Measurements from ENCODE around the gene FPR2. TPM values are rescaled to one million over a fixed set of nuclear protein-coding genes. Genes with fewer than 3 reads are reported as not detected.

FPR2 gene
- total and polyA plus RNA-seq, 4 donors: 0.79 to 234 (median 28.8) TPM

DNA sequence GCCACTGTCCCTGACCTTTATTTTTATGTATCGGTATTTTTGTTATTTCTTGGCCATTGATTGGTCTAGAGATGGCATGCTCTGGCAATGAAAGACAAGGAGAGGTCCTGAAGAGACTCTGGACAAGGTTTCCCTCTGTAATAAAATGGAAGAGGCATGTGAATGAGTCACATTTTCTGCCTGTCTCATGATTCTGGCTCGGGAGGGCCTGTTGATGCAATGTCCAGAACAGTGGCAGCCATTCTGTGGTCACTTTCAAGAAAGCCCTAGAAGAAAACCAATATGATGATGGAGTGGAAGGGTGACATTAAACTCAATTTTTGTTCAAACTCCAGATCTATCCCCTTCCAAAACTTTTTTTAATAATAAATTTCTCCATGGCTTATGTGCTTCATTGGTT, 32.0 kb downstream of the FPR2 start:
- 63 to 89% methylated on average over 2 of the region's 2 CpGs for WGBS, 2 donors

DNA sequence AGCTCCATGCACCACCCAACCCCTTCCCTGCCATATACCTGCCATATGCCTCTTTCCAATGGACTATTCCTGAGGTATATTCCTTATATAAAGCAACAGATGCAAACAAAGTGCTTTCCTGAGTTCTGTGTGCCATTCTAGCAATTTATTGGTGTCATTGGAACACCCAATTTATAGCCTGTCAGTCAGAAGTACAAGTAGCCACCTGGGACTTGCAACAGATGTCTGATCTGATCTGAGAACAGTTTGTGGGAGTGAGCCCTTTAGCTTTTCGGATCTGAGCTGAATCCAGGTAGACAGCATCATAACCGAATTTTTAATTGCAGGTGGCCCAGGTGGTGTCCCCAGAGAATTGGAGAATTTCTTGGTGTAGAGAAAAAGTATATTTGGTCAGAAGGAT, 33.0 kb downstream of the FPR2 start:
- TF ChIP-seq, protein P1, sequence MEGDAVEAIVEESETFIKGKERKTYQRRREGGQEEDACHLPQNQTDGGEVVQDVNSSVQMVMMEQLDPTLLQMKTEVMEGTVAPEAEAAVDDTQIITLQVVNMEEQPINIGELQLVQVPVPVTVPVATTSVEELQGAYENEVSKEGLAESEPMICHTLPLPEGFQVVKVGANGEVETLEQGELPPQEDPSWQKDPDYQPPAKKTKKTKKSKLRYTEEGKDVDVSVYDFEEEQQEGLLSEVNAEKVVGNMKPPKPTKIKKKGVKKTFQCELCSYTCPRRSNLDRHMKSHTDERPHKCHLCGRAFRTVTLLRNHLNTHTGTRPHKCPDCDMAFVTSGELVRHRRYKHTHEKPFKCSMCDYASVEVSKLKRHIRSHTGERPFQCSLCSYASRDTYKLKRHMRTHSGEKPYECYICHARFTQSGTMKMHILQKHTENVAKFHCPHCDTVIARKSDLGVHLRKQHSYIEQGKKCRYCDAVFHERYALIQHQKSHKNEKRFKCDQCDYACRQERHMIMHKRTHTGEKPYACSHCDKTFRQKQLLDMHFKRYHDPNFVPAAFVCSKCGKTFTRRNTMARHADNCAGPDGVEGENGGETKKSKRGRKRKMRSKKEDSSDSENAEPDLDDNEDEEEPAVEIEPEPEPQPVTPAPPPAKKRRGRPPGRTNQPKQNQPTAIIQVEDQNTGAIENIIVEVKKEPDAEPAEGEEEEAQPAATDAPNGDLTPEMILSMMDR (IDR thresholded peaks at IDR 0.05; ENCODE audit: control extremely low read depth, extremely low read depth): no peak

More for the DNA sequence above, 32.0 kb downstream of the FPR2 start:
- Histone ChIP-seq H3K36me3 (ENCODE audit: control insufficient read depth in 4 of 4, insufficient read depth in 4 of 4, low read length in 4 of 4) (no peaks in the 10 kb centered on the region), H3K27me3 (ENCODE audit: control insufficient read depth in 3 of 3, insufficient read depth in 3 of 3, low read length in 2 of 3) (peaks cover 0 to 3% (median 0%) of the 10 kb centered on the region in 3 donors), H3K9me3 (ENCODE audit: control insufficient read depth in 4 of 4, insufficient read depth in 3 of 4, low read length in 3 of 4) (peaks cover 0 to 11% (median 0%) of the 10 kb centered on the region in 4 donors), H3K9ac (ENCODE audit: insufficient read depth in 1 of 2, low read length in 2 of 2) (no peak overlapping the region), H3K27ac (ENCODE audit: low read depth in 1 of 2, low read length in 1 of 2) (no peak overlapping the region), H3K4me1 (ENCODE audit: control insufficient read depth in 5 of 5, insufficient read depth in 5 of 5, low read length in 5 of 5) (peaks cover 0 to 15% (median 4%) of the 10 kb centered on the region in 5 donors), H3K4me3 (no peak overlapping the region)
- TF ChIP-seq, protein P1 (IDR thresholded peaks at IDR 0.05; ENCODE audit: control extremely low read depth, extremely low read depth): no peak
- ATAC-seq (ENCODE audit: insufficient read depth, low FRiP score) (no peak), DNase-seq (no peak)

DNA sequence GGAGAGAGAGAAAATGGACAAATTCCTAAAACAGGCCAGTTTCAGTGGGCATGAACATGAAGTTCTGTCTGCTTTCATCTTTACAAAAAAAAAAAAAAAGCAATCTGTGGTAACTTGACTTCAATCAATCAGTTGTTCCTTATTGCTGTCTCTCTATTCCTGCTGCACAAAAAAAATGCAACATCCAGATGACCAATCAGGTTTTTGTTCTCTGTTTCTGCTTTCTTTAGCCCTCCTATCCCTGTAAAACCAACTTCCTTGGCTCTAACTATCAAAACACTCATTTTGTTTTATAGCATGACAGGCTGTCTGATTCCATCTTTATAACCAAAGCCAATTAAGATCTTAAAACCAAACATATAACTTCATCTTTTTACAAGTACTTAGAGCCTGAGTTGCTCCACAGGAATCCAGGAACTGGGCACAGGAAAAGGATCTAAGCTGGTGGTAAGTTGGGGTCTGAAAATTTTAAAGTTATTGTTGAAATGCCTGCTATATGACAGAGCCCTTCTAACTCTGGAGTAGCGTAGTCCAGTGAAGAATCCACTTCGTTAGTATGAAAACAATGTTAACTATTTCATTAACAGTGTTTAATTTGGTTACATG, 34.0 kb downstream of the FPR2 start, which contains the start of gene FPR3:
Gene FPR3 (plus strand): TSS at position 273 of the 606 bp plus-strand sequence. CDS start 28,592 bp downstream, outside the sequence.
- Histone ChIP-seq H3K9ac (ENCODE audit: insufficient read depth in 1 of 2, low read length in 2 of 2) (no peak within 1 kb of the TSS), H3K36me3 (ENCODE audit: control insufficient read depth in 4 of 4, insufficient read depth in 4 of 4, low read length in 4 of 4) (no peaks in the 10 kb centered on the region), H3K9me3 (ENCODE audit: control insufficient read depth in 4 of 4, insufficient read depth in 3 of 4, low read length in 3 of 4) (peaks cover 0 to 12% (median 0%) of the 10 kb centered on the region in 4 donors), H3K4me1 (ENCODE audit: control insufficient read depth in 5 of 5, insufficient read depth in 5 of 5, low read length in 5 of 5) (peaks cover 0 to 28% (median 8%) of the 10 kb centered on the region in 5 donors), H3K27ac (ENCODE audit: low read depth in 1 of 2, low read length in 1 of 2) (no peak within 1 kb of the TSS), H3K4me3 (no peak within 1 kb of the TSS), H3K27me3 (ENCODE audit: control insufficient read depth in 3 of 3, insufficient read depth in 3 of 3, low read length in 2 of 3) (peaks cover 0 to 3% (median 0%) of the 10 kb centered on the region in 3 donors)
- 55 to 70% methylated on average over 2 of the region's 2 CpGs for WGBS, 2 donors
- TF ChIP-seq, protein P1 (IDR thresholded peaks at IDR 0.05; ENCODE audit: control extremely low read depth, extremely low read depth): no peak
- ATAC-seq (ENCODE audit: insufficient read depth, low FRiP score) (no peak), DNase-seq (no peak)

More for the DNA sequence above, 33.0 kb downstream of the FPR2 start:
- Histone ChIP-seq H3K9ac (ENCODE audit: insufficient read depth in 1 of 2, low read length in 2 of 2) (no peak overlapping the region), H3K4me1 (ENCODE audit: control insufficient read depth in 5 of 5, insufficient read depth in 5 of 5, low read length in 5 of 5) (peaks cover 0 to 19% (median 4%) of the 10 kb centered on the region in 5 donors), H3K4me3 (no peak overlapping the region), H3K27me3 (ENCODE audit: control insufficient read depth in 3 of 3, insufficient read depth in 3 of 3, low read length in 2 of 3) (peaks cover 0 to 3% (median 0%) of the 10 kb centered on the region in 3 donors), H3K9me3 (ENCODE audit: control insufficient read depth in 4 of 4, insufficient read depth in 3 of 4, low read length in 3 of 4) (peaks cover 0 to 13% (median 0%) of the 10 kb centered on the region in 4 donors), H3K27ac (ENCODE audit: low read depth in 1 of 2, low read length in 1 of 2) (no peak overlapping the region), H3K36me3 (ENCODE audit: control insufficient read depth in 4 of 4, insufficient read depth in 4 of 4, low read length in 4 of 4) (no peaks in the 10 kb centered on the region)
- 87 to 95% methylated on average over 2 of the region's 2 CpGs for WGBS, 2 donors
- ATAC-seq (ENCODE audit: insufficient read depth, low FRiP score) (no peak), DNase-seq (no peak)
